H1 (cell line): ENCODE results near the gene BIN1. TPM values are rescaled to one million over a fixed set of nuclear protein-coding genes. Genes with fewer than 3 reads are reported as not detected.
A peak's percentile ranks its signal among the peaks of the same experiment; 100 is the strongest.

Experiments used
- CTCF ChIA-PET: fragments of 300-600 bp; sonication (Branson Sonifier 250); formaldehyde crosslinking; loops from one replicate; lab custom pipeline; 2021; ENCODE audit not compliant: partially characterized antibody; lab: Charles Lee
- POLR2A ChIA-PET: fragments of 300-600 bp; sonication (Branson Sonifier 250); formaldehyde crosslinking; loops from one replicate; lab custom pipeline; 2021; ENCODE audit warnings: inconsistent platforms; ENCODE audit not compliant: partially characterized antibody; lab: Charles Lee
- DNase-seq, 2 experiments: peaks; one replicate each; pipeline versions ENCODE4 v3.0.0 to v3.0.0-alpha.2; 2010 to 2022; ENCODE audit warnings: low spot score in 2 of 2, low read depth in 1 of 2, mixed read lengths in 1 of 2
- FAIRE-seq: peaks from 2 replicates; lab custom pipeline; 2011; peaks lifted over from hg19 to GRCh38; lab: Jason Lieb, UNC
- H2AFZ ChIP-seq: 2 replicates; pipeline ENCODE4 v1.8.1; 2012; ENCODE audit warnings: low read length, inconsistent platforms
- H2AK5ac ChIP-seq: 2 replicates; pipeline ENCODE4 v1.6.1; 2013; ENCODE audit warnings: low read depth, low read length
- H2BK120ac ChIP-seq: replicated peaks from 2 replicates; pipeline ENCODE3; 2013; ENCODE audit warnings: low read depth, low read length, inconsistent platforms
- H2BK12ac ChIP-seq: 2 replicates; pipeline ENCODE4 v1.6.1; 2013; ENCODE audit warnings: low read depth, low read length
- H2BK15ac ChIP-seq: 2 replicates; pipeline ENCODE4 v1.6.1; 2013; ENCODE audit warnings: low read length
- H2BK20ac ChIP-seq: 2 replicates; pipeline ENCODE4 v1.6.1; 2013; ENCODE audit warnings: low read length
- H2BK5ac ChIP-seq: 2 replicates; pipeline ENCODE4 v1.6.1; 2013; ENCODE audit warnings: low read depth, low read length
- H3K14ac ChIP-seq: 2 replicates; pipeline ENCODE4 v1.6.1; 2013; ENCODE audit warnings: inconsistent platforms; ENCODE audit not compliant: insufficient read length
- H3K18ac ChIP-seq: 2 replicates; pipeline ENCODE4 v1.6.1; 2013; ENCODE audit warnings: low read length; ENCODE audit errors: extremely low read depth
- H3K23ac ChIP-seq: 2 replicates; pipeline ENCODE4 v1.6.1; 2013; ENCODE audit warnings: inconsistent platforms; ENCODE audit not compliant: insufficient read length
- H3K23me2 ChIP-seq: 2 replicates; pipeline ENCODE4 v1.6.1; 2013; ENCODE audit warnings: low read depth, low read length
- H3K27ac ChIP-seq: 2 replicates; pipeline ENCODE4 v1.6.1; 2011; ENCODE audit warnings: low read depth, low read length, inconsistent platforms
- H3K27me3 ChIP-seq, 4 experiments: replicated peaks in 1 of 4; 1 replicate in 1 of 4; 2 replicates in 3 of 4; pipeline versions ENCODE4 v1.6.1 to v1.8.1; 2011 to 2013; ENCODE audit warnings: low read length in 3 of 4, mild to moderate bottlenecking in 3 of 4, inconsistent platforms in 2 of 4, mixed read lengths in 2 of 4, moderate library complexity in 1 of 4; ENCODE audit not compliant: control insufficient read depth in 3 of 4, insufficient read depth in 3 of 4; ENCODE audit errors: extremely low read depth in 1 of 4
- H3K36me3 ChIP-seq, 4 experiments: 2 replicates each; pipeline versions ENCODE4 v1.6.1 to v1.8.1; 2011 to 2013; ENCODE audit warnings: mild to moderate bottlenecking in 4 of 4, low read length in 3 of 4, moderate library complexity in 2 of 4, control low read depth in 1 of 4, inconsistent platforms in 1 of 4; ENCODE audit not compliant: insufficient read depth in 4 of 4, control insufficient read depth in 2 of 4
- H3K4ac ChIP-seq: replicated peaks from 2 replicates; pipeline ENCODE3; 2013; ENCODE audit warnings: low read length, low read depth, mixed read lengths, inconsistent platforms; ENCODE audit not compliant: insufficient read length
- H3K4me1 ChIP-seq, 4 experiments: replicated peaks in 1 of 4; 1 replicate in 1 of 4; 2 replicates in 3 of 4; pipeline versions ENCODE4 v1.6.1 to v1.8.1; 2011 to 2013; ENCODE audit warnings: low read length in 3 of 4, inconsistent platforms in 2 of 4, mixed read lengths in 1 of 4; ENCODE audit not compliant: insufficient read depth in 4 of 4, control insufficient read depth in 3 of 4
- H3K4me2 ChIP-seq, 2 experiments: 2 replicates each; pipeline versions ENCODE4 v1.6.1 to v1.8.1; 2011 to 2013; ENCODE audit warnings: low read depth in 2 of 2, low read length in 2 of 2, control low read depth in 1 of 2, inconsistent platforms in 1 of 2, mild to moderate bottlenecking in 1 of 2; ENCODE audit not compliant: insufficient read depth in 1 of 2
- H3K4me3 ChIP-seq, 4 experiments: fragments of 200-600, 300-600 bp in 1 of 4; sonication (generic), shearing (Covaris generic), sonication (Bioruptor Twin) in 1 of 4; 2 replicates each; pipeline versions ENCODE4 v1.5.1 to v1.8.1; 2011 to 2016; ENCODE audit warnings: low read length in 4 of 4, low read depth in 3 of 4, control low read depth in 2 of 4, inconsistent platforms in 2 of 4, mild to moderate bottlenecking in 2 of 4, mixed read lengths in 1 of 4, moderate library complexity in 1 of 4; ENCODE audit not compliant: insufficient read depth in 2 of 4; ENCODE audit errors: extremely low read depth in 1 of 4
- H3K56ac ChIP-seq: replicated peaks from 2 replicates; pipeline ENCODE3; 2013; ENCODE audit warnings: low read depth, mild to moderate bottlenecking, mixed read lengths, low read length, inconsistent platforms; ENCODE audit not compliant: insufficient read length
- H3K79me1 ChIP-seq: 2 replicates; pipeline ENCODE4 v1.6.1; 2013; ENCODE audit warnings: low read depth, low read length, control low read depth
- H3K79me2 ChIP-seq, 2 experiments: 2 replicates each; pipeline versions ENCODE4 v1.6.1 to v1.8.1; 2012 to 2013; ENCODE audit warnings: low read length in 2 of 2, mild to moderate bottlenecking in 2 of 2, inconsistent platforms in 1 of 2; ENCODE audit not compliant: insufficient read depth in 2 of 2, control insufficient read depth in 1 of 2
- H3K9ac ChIP-seq, 4 experiments: replicated peaks in 1 of 4; 1 replicate in 1 of 4; 2 replicates in 3 of 4; pipeline versions ENCODE4 v1.6.1 to v1.8.1; 2011 to 2013; ENCODE audit warnings: low read depth in 3 of 4, low read length in 3 of 4, control low read depth in 2 of 4, mild to moderate bottlenecking in 2 of 4, moderate library complexity in 2 of 4, inconsistent platforms in 1 of 4; ENCODE audit errors: extremely low read depth in 1 of 4
- H3K9me3 ChIP-seq, 2 experiments: 2 replicates each; pipeline versions ENCODE4 v1.6.1 to v1.8.1; 2012 to 2013; ENCODE audit warnings: mild to moderate bottlenecking in 2 of 2, moderate library complexity in 2 of 2, control low read depth in 1 of 2, inconsistent platforms in 1 of 2, low read depth in 1 of 2, low read length in 1 of 2, mixed read lengths in 1 of 2; ENCODE audit not compliant: insufficient read depth in 2 of 2
- H4K20me1 ChIP-seq, 2 experiments: replicated peaks in 1 of 2; 2 replicates each; pipeline versions ENCODE3 to v1.8.1; 2011 to 2013; ENCODE audit warnings: inconsistent platforms in 2 of 2, low read length in 2 of 2, mild to moderate bottlenecking in 1 of 2; ENCODE audit not compliant: insufficient read depth in 2 of 2, control insufficient read depth in 1 of 2
- H4K5ac ChIP-seq: 2 replicates; pipeline ENCODE4 v1.6.1; 2013; ENCODE audit warnings: low read length, low read depth, mixed read lengths, inconsistent platforms; ENCODE audit not compliant: insufficient read length
- H4K8ac ChIP-seq: 2 replicates; pipeline ENCODE4 v1.8.0; 2013; ENCODE audit warnings: mild to moderate bottlenecking, moderate library complexity, low read length, inconsistent platforms; ENCODE audit not compliant: insufficient read depth; ENCODE audit errors: extremely low read depth
- H4K91ac ChIP-seq: replicated peaks from 2 replicates; pipeline ENCODE3; 2013; ENCODE audit warnings: low read length, mixed read lengths, inconsistent platforms; ENCODE audit not compliant: insufficient read length
- CTBP2 ChIP-seq: IDR thresholded peaks from 2 replicates; pipeline ENCODE4 v1.7.0; 2011; ENCODE audit warnings: borderline replicate concordance, mild to moderate bottlenecking, moderate library complexity, mixed read lengths, low read length; ENCODE audit not compliant: insufficient read depth, insufficient read length
- GABPA ChIP-seq: IDR thresholded peaks from 2 replicates; pipeline ENCODE4 v1.6.1; 2011; ENCODE audit warnings: mild to moderate bottlenecking, low read length, moderate library complexity, borderline replicate concordance; ENCODE audit not compliant: insufficient read depth
- GTF2F1 ChIP-seq: IDR thresholded peaks from 2 replicates; pipeline ENCODE4 v1.6.1; 2012; ENCODE audit warnings: low read depth, low read length, improper control_type of control experiment, borderline replicate concordance
- HDAC6 ChIP-seq: IDR thresholded peaks from one replicate; pipeline ENCODE4 v1.7.1; 2012; ENCODE audit warnings: low read depth, mild to moderate bottlenecking, inconsistent platforms, low read length, moderate library complexity
- MAFK ChIP-seq: IDR thresholded peaks from 2 replicates; pipeline ENCODE4 v1.6.1; 2012; ENCODE audit warnings: low read depth, mild to moderate bottlenecking, improper control_type of control experiment, low read length
- MAX ChIP-seq: IDR thresholded peaks from 2 replicates; pipeline ENCODE4 v1.6.1; 2012; ENCODE audit warnings: inconsistent platforms
- RAD21 ChIP-seq, 2 experiments: IDR thresholded peaks in 1 of 2; conservative IDR thresholded peaks in 1 of 2; 2 replicates each; pipeline ENCODE4 v1.6.1; 2011; ENCODE audit warnings: low read depth in 2 of 2, low read length in 2 of 2, improper control_type of control experiment in 1 of 2, inconsistent platforms in 1 of 2, mild to moderate bottlenecking in 1 of 2, moderate library complexity in 1 of 2
- RNF2 ChIP-seq: fragments of 200-900, 300-1000 bp; sonication (generic); IDR thresholded peaks from 2 replicates; pipeline ENCODE4 v1.7.1; 2016; ENCODE audit warnings: borderline replicate concordance, low read depth, mild to moderate bottlenecking, antibody characterized with exemption, low read length; ENCODE audit not compliant: poor library complexity, severe bottlenecking; ENCODE audit errors: missing control alignments
- SIRT6 ChIP-seq: IDR thresholded peaks from one replicate; pipeline ENCODE4 v1.7.1; 2012; ENCODE audit warnings: low read length, inconsistent platforms
- SUZ12 ChIP-seq: fragments of 200-600 bp; sonication (generic); IDR thresholded peaks from 2 replicates; pipeline ENCODE4 v1.6.1; 2012; ENCODE audit warnings: mild to moderate bottlenecking, inconsistent platforms, low read length, moderate library complexity, mixed read lengths
- TAF1 ChIP-seq: IDR thresholded peaks from 2 replicates; pipeline ENCODE4 v1.6.1; 2011; ENCODE audit warnings: mild to moderate bottlenecking, low read depth, low read length
- TBP ChIP-seq: IDR thresholded peaks from 2 replicates; pipeline ENCODE4 v1.6.1; 2011; ENCODE audit warnings: low read depth, low read length, improper control_type of control experiment
- WGBS, 2 experiments: shearing (Covaris generic) in 1 of 2; methylation state at CpG; one replicate each; pipeline versions ENCODE4 v1.1.6 to v1.1.7; 2013 to 2015; ENCODE audit warnings: low lambda C conversion rate in 2 of 2, mixed read lengths in 2 of 2, inconsistent platforms in 1 of 2, low coverage in 1 of 2, missing lambda C conversion rate in 1 of 2; ENCODE audit not compliant: insufficient replicate concordance in 2 of 2, insufficient coverage in 1 of 2, insufficient read length in 1 of 2; ENCODE audit errors: extremely low coverage in 1 of 2, missing lambda C conversion rate in 1 of 2; 5-methylcytosine and 5-hydroxymethylcytosine counted together
- polyA plus RNA-seq, 7 experiments: library from polyadenylated mRNA; depleted of rRNA in 3 of 7; stranded (reverse) in 5 of 7; unstranded in 2 of 7; fragments of >200 nt in 5 of 7; fragments of 200-250 nt in 2 of 7; gene quantifications; 1 replicate in 5 of 7; 2 replicates in 1 of 7; 4 replicates in 1 of 7; pipeline versions ENCODE4 v1.2.1 to v1.2.3, GENCODE V29; 2011 to 2013; ENCODE audit warnings: missing spikeins in 2 of 7, mixed read lengths in 2 of 7
- total RNA-seq: library from RNA; stranded (reverse); fragmentation: NEBNext Ultra II Directional; extraction: Animal tissue kit (Norgen Biotek cat#: 25700); gene quantifications from 2 replicates; pipeline ENCODE4 v1.2.1, GENCODE V29; 2021

BIN1 gene
- total and polyA plus RNA-seq, 2 of the 8 experiments (the other 6 are each of a cell fraction or from before 2014, with no cell fraction given) = 23.6 to 35.6 TPM

GRCh38 chr2:127047054-127047453, 59.9 kb downstream of the BIN1 start:
- no peak overlapping the region for H4K8ac ChIP-seq
- FAIRE-seq (no peak), DNase-seq (peak in 1 of 2 experiments; percentile 38)
- H3K14ac ChIP-seq = no peak overlapping the region
- H3K56ac ChIP-seq = no peak overlapping the region
- no peak overlapping the region for H3K18ac ChIP-seq
- H2AK5ac ChIP-seq = no peak overlapping the region
- H3K23me2 ChIP-seq = peaks cover 10% of the 10 kb centered on the region
- no peak overlapping the region for H3K27ac ChIP-seq
- WGBS, 2 experiments = 92% methylated on average over 8 of the region's 8 CpGs; no CpG with 5 or more reads in 1 of the 2 experiments
- no peaks in the 10 kb centered on the region; a peak in 1 of 8 replicates for H3K36me3 ChIP-seq
- H3K23ac ChIP-seq = no peak overlapping the region
- no peak overlapping the region for H2AFZ ChIP-seq
- H3K4me1 ChIP-seq = peaks cover 0 to 6% (median 3%) of the 10 kb centered on the region in 4 experiments; a peak in 4 of 7 replicates
- CTCF ChIA-PET = interaction anchor here (1.0 to 1.6 kb wide), 2 partner anchors 22 to 129 kb away, joined by 3 to 4 read pairs; no protein-coding TSS in a partner anchor
- H3K4ac ChIP-seq = no peak overlapping the region
- H4K91ac ChIP-seq = no peak overlapping the region
- no peaks in the 10 kb centered on the region for H3K79me2 ChIP-seq
- H3K9ac ChIP-seq = no peak overlapping the region
- H2BK20ac ChIP-seq = no peak overlapping the region
- H3K4me3 ChIP-seq = no peak overlapping the region
- TF ChIP-seq MAFK = no peak
- no peak for TF ChIP-seq GTF2F1
- TF ChIP-seq RNF2 = no peak
- TF ChIP-seq TAF1 = no peak
- TF ChIP-seq MAX = no peak
- TF ChIP-seq SIRT6 = no peak
- no peak for TF ChIP-seq TBP
- no peak for TF ChIP-seq HDAC6
- TF ChIP-seq CTBP2 = no peak
- no peak for TF ChIP-seq RAD21 (IDR thresholded peaks at IDR 0.05 in 1 of 2, conservative IDR thresholded peaks at IDR 0.05 in 1 of 2; ENCODE audit: low read depth in 2 of 2, low read length in 2 of 2)
- TF ChIP-seq GABPA = no peak
- TF ChIP-seq SUZ12 = no peak
- no peak overlapping the region for H2BK12ac ChIP-seq
- no peak overlapping the region for H4K5ac ChIP-seq
- H3K9me3 ChIP-seq = peaks cover 0 to 3% of the 10 kb centered on the region in 2 experiments; a peak in 3 of 4 replicates
- H3K79me1 ChIP-seq = no peaks in the 10 kb centered on the region; the same call in 1 of the 2 replicates
- no peak overlapping the region for H2BK5ac ChIP-seq
- H3K4me2 ChIP-seq = no peak overlapping the region
- no peaks in the 10 kb centered on the region for H3K27me3 ChIP-seq
- H2BK15ac ChIP-seq = no peak overlapping the region
- H2BK120ac ChIP-seq = no peak overlapping the region
- POLR2A ChIA-PET = no interaction called here
- peaks cover 0 to 12% of the 10 kb centered on the region in 2 experiments for H4K20me1 ChIP-seq
